GM21619 (cell line): ENCODE data around the gene EEPD1.
A peak's percentile ranks its signal among the peaks of the same experiment; 100 is the strongest.
"Not testable (repeated sequence)": the region's sequence is repeated elsewhere in the genome, so short reads cannot be mapped to it uniquely, and the experiment has no call there.

Source experiments
- ATAC-seq: cut with Tn5 transposase; IDR thresholded peaks from one replicate; pipeline ENCODE4 v1.9.1; 2021; ENCODE audit not compliant: unreplicated experiment

EEPD1 gene

GRCh38 chr7:36249091-36249490 is 96.0 kb downstream of the EEPD1 start:
- no peak for ATAC-seq

- no peak for ATAC-seq
Measured at GRCh38 chr7:36253699-36254098, 100.6 kb downstream of the EEPD1 start.

- ATAC-seq = not testable (repeated sequence)
Measured at GRCh38 chr7:36258510-36259259, 105.6 kb downstream of the EEPD1 start.

GRCh38 chr7:36260481-36260880 is 107.4 kb downstream of the EEPD1 start:
- ATAC-seq = peak; percentile 60

GRCh38 chr7:36261019-36261754 is 108.1 kb downstream of the EEPD1 start:
- no peak for ATAC-seq

- ATAC-seq = no peak
Measured at GRCh38 chr7:36262309-36263094, 109.4 kb downstream of the EEPD1 start.

- ATAC-seq = no peak
Measured at GRCh38 chr7:36263095-36263484, 110.0 kb downstream of the EEPD1 start.

- no peak for ATAC-seq
Measured at GRCh38 chr7:36264123-36264801, 111.2 kb downstream of the EEPD1 start.

- no peak for ATAC-seq
Measured at GRCh38 chr7:36264913-36265516, 112.0 kb downstream of the EEPD1 start.

GRCh38 chr7:36265680-36266079 is 112.6 kb downstream of the EEPD1 start:
- ATAC-seq = no peak

GRCh38 chr7:36266190-36266589 is 113.1 kb downstream of the EEPD1 start:
- no peak for ATAC-seq

GRCh38 chr7:36266683-36267082 is 113.6 kb downstream of the EEPD1 start:
- no peak for ATAC-seq

GRCh38 chr7:36272211-36272566 is 119.1 kb downstream of the EEPD1 start:
- peak; percentile 84 for ATAC-seq

- peak; percentile 35 for ATAC-seq
Measured at GRCh38 chr7:36272567-36273269, 119.7 kb downstream of the EEPD1 start.

- ATAC-seq = no peak
Measured at GRCh38 chr7:36273836-36274235, 120.8 kb downstream of the EEPD1 start.

- ATAC-seq = no peak
Measured at GRCh38 chr7:36275735-36276284, 122.8 kb downstream of the EEPD1 start.

GRCh38 chr7:36276428-36277248 is 123.6 kb downstream of the EEPD1 start:
- ATAC-seq = no peak

- ATAC-seq = no peak
Measured at GRCh38 chr7:36277249-36277542, 124.1 kb downstream of the EEPD1 start.

GRCh38 chr7:36278069-36278619 is 125.1 kb downstream of the EEPD1 start:
- ATAC-seq = no peak
